H1 (cell line): ENCODE results near the gene HAO2. TPM values are rescaled to one million over a fixed set of nuclear protein-coding genes. Genes with fewer than 3 reads are reported as not detected.

Source experiments
- CTCF ChIA-PET: fragments of 300-600 bp; sonication (Branson Sonifier 250); formaldehyde crosslinking; loops from one replicate; lab custom pipeline; 2021; ENCODE audit not compliant: partially characterized antibody; lab: Charles Lee
- POLR2A ChIA-PET: fragments of 300-600 bp; sonication (Branson Sonifier 250); formaldehyde crosslinking; loops from one replicate; lab custom pipeline; 2021; ENCODE audit warnings: inconsistent platforms; ENCODE audit not compliant: partially characterized antibody; lab: Charles Lee
- DNase-seq, 2 experiments: peaks; one replicate each; pipeline versions ENCODE4 v3.0.0 to v3.0.0-alpha.2; 2010 to 2022; ENCODE audit warnings: low spot score in 2 of 2, low read depth in 1 of 2, mixed read lengths in 1 of 2
- FAIRE-seq: peaks from 2 replicates; lab custom pipeline; 2011; peaks lifted over from hg19 to GRCh38; lab: Jason Lieb, UNC
- H2AFZ ChIP-seq: 2 replicates; pipeline ENCODE4 v1.8.1; 2012; ENCODE audit warnings: low read length, inconsistent platforms
- H2AK5ac ChIP-seq: 2 replicates; pipeline ENCODE4 v1.6.1; 2013; ENCODE audit warnings: low read depth, low read length
- H2BK120ac ChIP-seq: replicated peaks from 2 replicates; pipeline ENCODE3; 2013; ENCODE audit warnings: low read depth, low read length, inconsistent platforms
- H2BK12ac ChIP-seq: 2 replicates; pipeline ENCODE4 v1.6.1; 2013; ENCODE audit warnings: low read depth, low read length
- H2BK15ac ChIP-seq: 2 replicates; pipeline ENCODE4 v1.6.1; 2013; ENCODE audit warnings: low read length
- H2BK20ac ChIP-seq: 2 replicates; pipeline ENCODE4 v1.6.1; 2013; ENCODE audit warnings: low read length
- H2BK5ac ChIP-seq: 2 replicates; pipeline ENCODE4 v1.6.1; 2013; ENCODE audit warnings: low read depth, low read length
- H3K14ac ChIP-seq: 2 replicates; pipeline ENCODE4 v1.6.1; 2013; ENCODE audit warnings: inconsistent platforms; ENCODE audit not compliant: insufficient read length
- H3K18ac ChIP-seq: 2 replicates; pipeline ENCODE4 v1.6.1; 2013; ENCODE audit warnings: low read length; ENCODE audit errors: extremely low read depth
- H3K23ac ChIP-seq: 2 replicates; pipeline ENCODE4 v1.6.1; 2013; ENCODE audit warnings: inconsistent platforms; ENCODE audit not compliant: insufficient read length
- H3K23me2 ChIP-seq: 2 replicates; pipeline ENCODE4 v1.6.1; 2013; ENCODE audit warnings: low read depth, low read length
- H3K27ac ChIP-seq: 2 replicates; pipeline ENCODE4 v1.6.1; 2011; ENCODE audit warnings: low read depth, low read length, inconsistent platforms
- H3K27me3 ChIP-seq, 4 experiments: replicated peaks in 1 of 4; 1 replicate in 1 of 4; 2 replicates in 3 of 4; pipeline versions ENCODE4 v1.6.1 to v1.8.1; 2011 to 2013; ENCODE audit warnings: low read length in 3 of 4, mild to moderate bottlenecking in 3 of 4, inconsistent platforms in 2 of 4, mixed read lengths in 2 of 4, moderate library complexity in 1 of 4; ENCODE audit not compliant: control insufficient read depth in 3 of 4, insufficient read depth in 3 of 4; ENCODE audit errors: extremely low read depth in 1 of 4
- H3K36me3 ChIP-seq, 4 experiments: 2 replicates each; pipeline versions ENCODE4 v1.6.1 to v1.8.1; 2011 to 2013; ENCODE audit warnings: mild to moderate bottlenecking in 4 of 4, low read length in 3 of 4, moderate library complexity in 2 of 4, control low read depth in 1 of 4, inconsistent platforms in 1 of 4; ENCODE audit not compliant: insufficient read depth in 4 of 4, control insufficient read depth in 2 of 4
- H3K4ac ChIP-seq: replicated peaks from 2 replicates; pipeline ENCODE3; 2013; ENCODE audit warnings: low read length, low read depth, mixed read lengths, inconsistent platforms; ENCODE audit not compliant: insufficient read length
- H3K4me1 ChIP-seq, 4 experiments: replicated peaks in 1 of 4; 1 replicate in 1 of 4; 2 replicates in 3 of 4; pipeline versions ENCODE4 v1.6.1 to v1.8.1; 2011 to 2013; ENCODE audit warnings: low read length in 3 of 4, inconsistent platforms in 2 of 4, mixed read lengths in 1 of 4; ENCODE audit not compliant: insufficient read depth in 4 of 4, control insufficient read depth in 3 of 4
- H3K4me2 ChIP-seq, 2 experiments: 2 replicates each; pipeline versions ENCODE4 v1.6.1 to v1.8.1; 2011 to 2013; ENCODE audit warnings: low read depth in 2 of 2, low read length in 2 of 2, control low read depth in 1 of 2, inconsistent platforms in 1 of 2, mild to moderate bottlenecking in 1 of 2; ENCODE audit not compliant: insufficient read depth in 1 of 2
- H3K4me3 ChIP-seq, 4 experiments: fragments of 200-600, 300-600 bp in 1 of 4; sonication (generic), shearing (Covaris generic), sonication (Bioruptor Twin) in 1 of 4; 2 replicates each; pipeline versions ENCODE4 v1.5.1 to v1.8.1; 2011 to 2016; ENCODE audit warnings: low read length in 4 of 4, low read depth in 3 of 4, control low read depth in 2 of 4, inconsistent platforms in 2 of 4, mild to moderate bottlenecking in 2 of 4, mixed read lengths in 1 of 4, moderate library complexity in 1 of 4; ENCODE audit not compliant: insufficient read depth in 2 of 4; ENCODE audit errors: extremely low read depth in 1 of 4
- H3K56ac ChIP-seq: replicated peaks from 2 replicates; pipeline ENCODE3; 2013; ENCODE audit warnings: low read depth, mild to moderate bottlenecking, mixed read lengths, low read length, inconsistent platforms; ENCODE audit not compliant: insufficient read length
- H3K79me1 ChIP-seq: 2 replicates; pipeline ENCODE4 v1.6.1; 2013; ENCODE audit warnings: low read depth, low read length, control low read depth
- H3K79me2 ChIP-seq, 2 experiments: 2 replicates each; pipeline versions ENCODE4 v1.6.1 to v1.8.1; 2012 to 2013; ENCODE audit warnings: low read length in 2 of 2, mild to moderate bottlenecking in 2 of 2, inconsistent platforms in 1 of 2; ENCODE audit not compliant: insufficient read depth in 2 of 2, control insufficient read depth in 1 of 2
- H3K9ac ChIP-seq, 4 experiments: replicated peaks in 1 of 4; 1 replicate in 1 of 4; 2 replicates in 3 of 4; pipeline versions ENCODE4 v1.6.1 to v1.8.1; 2011 to 2013; ENCODE audit warnings: low read depth in 3 of 4, low read length in 3 of 4, control low read depth in 2 of 4, mild to moderate bottlenecking in 2 of 4, moderate library complexity in 2 of 4, inconsistent platforms in 1 of 4; ENCODE audit errors: extremely low read depth in 1 of 4
- H3K9me3 ChIP-seq, 2 experiments: 2 replicates each; pipeline versions ENCODE4 v1.6.1 to v1.8.1; 2012 to 2013; ENCODE audit warnings: mild to moderate bottlenecking in 2 of 2, moderate library complexity in 2 of 2, control low read depth in 1 of 2, inconsistent platforms in 1 of 2, low read depth in 1 of 2, low read length in 1 of 2, mixed read lengths in 1 of 2; ENCODE audit not compliant: insufficient read depth in 2 of 2
- H4K20me1 ChIP-seq, 2 experiments: replicated peaks in 1 of 2; 2 replicates each; pipeline versions ENCODE3 to v1.8.1; 2011 to 2013; ENCODE audit warnings: inconsistent platforms in 2 of 2, low read length in 2 of 2, mild to moderate bottlenecking in 1 of 2; ENCODE audit not compliant: insufficient read depth in 2 of 2, control insufficient read depth in 1 of 2
- H4K5ac ChIP-seq: 2 replicates; pipeline ENCODE4 v1.6.1; 2013; ENCODE audit warnings: low read length, low read depth, mixed read lengths, inconsistent platforms; ENCODE audit not compliant: insufficient read length
- H4K8ac ChIP-seq: 2 replicates; pipeline ENCODE4 v1.8.0; 2013; ENCODE audit warnings: mild to moderate bottlenecking, moderate library complexity, low read length, inconsistent platforms; ENCODE audit not compliant: insufficient read depth; ENCODE audit errors: extremely low read depth
- H4K91ac ChIP-seq: replicated peaks from 2 replicates; pipeline ENCODE3; 2013; ENCODE audit warnings: low read length, mixed read lengths, inconsistent platforms; ENCODE audit not compliant: insufficient read length
- ATF2 ChIP-seq: IDR thresholded peaks from 2 replicates; pipeline ENCODE4 v1.6.1; 2012; ENCODE audit warnings: low read length, inconsistent platforms
- CHD2 ChIP-seq: IDR thresholded peaks from 2 replicates; pipeline ENCODE4 v1.6.1; 2012; ENCODE audit warnings: low read length, improper control_type of control experiment
- E2F6 ChIP-seq: IDR thresholded peaks from 2 replicates; pipeline ENCODE4 v1.6.1; 2012; ENCODE audit warnings: inconsistent platforms
- EP300 ChIP-seq, 2 experiments: IDR thresholded peaks; 1 replicate in 1 of 2; 2 replicates in 1 of 2; pipeline ENCODE4 v1.6.1; 2011 to 2012; ENCODE audit warnings: low read depth in 2 of 2, low read length in 2 of 2, mild to moderate bottlenecking in 2 of 2, borderline replicate concordance in 1 of 2, inconsistent platforms in 1 of 2, moderate library complexity in 1 of 2
- GABPA ChIP-seq: IDR thresholded peaks from 2 replicates; pipeline ENCODE4 v1.6.1; 2011; ENCODE audit warnings: mild to moderate bottlenecking, low read length, moderate library complexity, borderline replicate concordance; ENCODE audit not compliant: insufficient read depth
- HDAC6 ChIP-seq: IDR thresholded peaks from one replicate; pipeline ENCODE4 v1.7.1; 2012; ENCODE audit warnings: low read depth, mild to moderate bottlenecking, inconsistent platforms, low read length, moderate library complexity
- POLR2AphosphoS5 ChIP-seq: IDR thresholded peaks from 2 replicates; pipeline ENCODE4 v1.6.1; 2011; ENCODE audit warnings: low read depth, low read length
- RFX5 ChIP-seq: IDR thresholded peaks from 2 replicates; pipeline ENCODE4 v1.6.1; 2011; ENCODE audit warnings: low read depth, low read length, improper control_type of control experiment, borderline replicate concordance
- SIN3A ChIP-seq, 2 experiments: IDR thresholded peaks in 1 of 2; conservative IDR thresholded peaks in 1 of 2; 2 replicates each; pipeline ENCODE4 v1.6.1; 2011 to 2012; ENCODE audit warnings: low read length in 2 of 2, improper control_type of control experiment in 1 of 2, low read depth in 1 of 2, mild to moderate bottlenecking in 1 of 2
- SP1 ChIP-seq: IDR thresholded peaks from 2 replicates; pipeline ENCODE4 v1.6.1; 2011; ENCODE audit warnings: low read depth, low read length
- SP2 ChIP-seq: IDR thresholded peaks from 2 replicates; pipeline ENCODE4 v1.6.1; 2012; ENCODE audit warnings: mild to moderate bottlenecking, low read length, inconsistent platforms
- ZNF274 ChIP-seq: IDR thresholded peaks from 2 replicates; pipeline ENCODE4 v1.7.0; 2012; ENCODE audit warnings: low read length, borderline replicate concordance; ENCODE audit errors: extremely low read depth
- WGBS, 2 experiments: shearing (Covaris generic) in 1 of 2; methylation state at CpG; one replicate each; pipeline versions ENCODE4 v1.1.6 to v1.1.7; 2013 to 2015; ENCODE audit warnings: low lambda C conversion rate in 2 of 2, mixed read lengths in 2 of 2, inconsistent platforms in 1 of 2, low coverage in 1 of 2, missing lambda C conversion rate in 1 of 2; ENCODE audit not compliant: insufficient replicate concordance in 2 of 2, insufficient coverage in 1 of 2, insufficient read length in 1 of 2; ENCODE audit errors: extremely low coverage in 1 of 2, missing lambda C conversion rate in 1 of 2; 5-methylcytosine and 5-hydroxymethylcytosine counted together
- polyA plus RNA-seq, 7 experiments: library from polyadenylated mRNA; depleted of rRNA in 3 of 7; stranded (reverse) in 5 of 7; unstranded in 2 of 7; fragments of >200 nt in 5 of 7; fragments of 200-250 nt in 2 of 7; gene quantifications; 1 replicate in 5 of 7; 2 replicates in 1 of 7; 4 replicates in 1 of 7; pipeline versions ENCODE4 v1.2.1 to v1.2.3, GENCODE V29; 2011 to 2013; ENCODE audit warnings: missing spikeins in 2 of 7, mixed read lengths in 2 of 7
- total RNA-seq: library from RNA; stranded (reverse); fragmentation: NEBNext Ultra II Directional; extraction: Animal tissue kit (Norgen Biotek cat#: 25700); gene quantifications from 2 replicates; pipeline ENCODE4 v1.2.1, GENCODE V29; 2021

HAO2 gene
- total and polyA plus RNA-seq, 2 of the 8 experiments (the other 6 are each of a cell fraction or from before 2014, with no cell fraction given) = not detected

DNA sequence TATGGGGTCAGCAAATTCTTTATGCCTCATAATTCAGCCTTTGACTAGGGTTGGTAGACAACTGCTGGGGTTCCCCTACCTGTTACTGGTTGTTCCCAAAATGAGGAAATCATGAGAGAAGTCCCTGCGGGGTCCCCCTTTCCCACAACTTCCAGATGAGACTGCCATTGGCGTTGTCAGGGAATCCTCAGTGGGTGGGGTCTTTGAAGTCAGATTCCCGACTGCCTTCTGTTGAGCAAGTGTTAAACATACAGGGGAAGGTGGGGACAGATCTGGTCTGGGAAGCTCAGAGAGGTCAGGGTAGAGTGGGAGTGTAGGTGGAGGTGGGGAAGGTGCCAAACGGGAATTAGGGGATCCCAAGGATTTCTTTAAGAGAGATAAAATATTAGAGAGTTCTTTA, 61.1 kb downstream of the HAO2 start:
- Histone ChIP-seq H3K4me2 (no peak overlapping the region), H3K9ac (no peak overlapping the region), H3K79me1 (no peaks in the 10 kb centered on the region), H4K8ac (no peak overlapping the region), H3K18ac (no peak overlapping the region), H3K27ac (no peak overlapping the region), H3K4me1 (no peaks in the 10 kb centered on the region; a peak in 1 of 7 replicates), H2BK15ac (no peak overlapping the region), H3K23me2 (no peaks in the 10 kb centered on the region), H3K79me2 (no peaks in the 10 kb centered on the region), H2BK12ac (no peak overlapping the region), H4K20me1 (no peaks in the 10 kb centered on the region), H3K9me3 (no peaks in the 10 kb centered on the region), H4K5ac (no peak overlapping the region), H2BK5ac (no peak overlapping the region), H4K91ac (no peak overlapping the region), H3K14ac (no peak overlapping the region), H3K36me3 (no peaks in the 10 kb centered on the region), H3K23ac (no peak overlapping the region), H2AK5ac (no peak overlapping the region), H3K56ac (no peak overlapping the region), H3K27me3 (no peaks in the 10 kb centered on the region), H3K4ac (no peak overlapping the region), H2BK120ac (no peak overlapping the region), H2AFZ (no peak overlapping the region), H3K4me3 (no peak overlapping the region), H2BK20ac (no peak overlapping the region)
- 79% methylated on average over 4 of the region's 4 CpGs; no CpG with 5 or more reads in 1 of the 2 experiments for WGBS, 2 experiments
- FAIRE-seq = no peak
- CTCF ChIA-PET = interaction anchor here (0.7 to 1.3 kb wide), 3 partner anchors 19 to 108 kb away, joined by 3 read pairs; no protein-coding TSS in a partner anchor
- POLR2A ChIA-PET = no interaction called here
- no peak for DNase-seq
- TF ChIP-seq POLR2AphosphoS5 = no peak
- no peak for TF ChIP-seq EP300 (IDR thresholded peaks at IDR 0.05; ENCODE audit: borderline replicate concordance in 1 of 2, low read depth in 2 of 2, low read length in 2 of 2)
- TF ChIP-seq CHD2 = no peak
- TF ChIP-seq ATF2 = no peak
- TF ChIP-seq RFX5 = no peak
- no peak for TF ChIP-seq SIN3A (conservative IDR thresholded peaks at IDR 0.05 in 1 of 2, IDR thresholded peaks at IDR 0.05 in 1 of 2; ENCODE audit: low read depth in 1 of 2, low read length in 2 of 2)
- TF ChIP-seq GABPA = no peak
- TF ChIP-seq HDAC6 = no peak
- no peak for TF ChIP-seq E2F6
- TF ChIP-seq SP2 = no peak
- no peak for TF ChIP-seq SP1
- TF ChIP-seq ZNF274 = no peak
